Endometrium (tissue), 2 donors: ENCODE results near the gene CCK.

Experiments
- FAIRE-seq: peaks from 2 replicates; lab custom pipeline; 2012; peaks lifted over from hg19 to GRCh38; lab: Jason Lieb, UNC
- donor health status: control.
- donor health status: control.

Gene CCK

DNA sequence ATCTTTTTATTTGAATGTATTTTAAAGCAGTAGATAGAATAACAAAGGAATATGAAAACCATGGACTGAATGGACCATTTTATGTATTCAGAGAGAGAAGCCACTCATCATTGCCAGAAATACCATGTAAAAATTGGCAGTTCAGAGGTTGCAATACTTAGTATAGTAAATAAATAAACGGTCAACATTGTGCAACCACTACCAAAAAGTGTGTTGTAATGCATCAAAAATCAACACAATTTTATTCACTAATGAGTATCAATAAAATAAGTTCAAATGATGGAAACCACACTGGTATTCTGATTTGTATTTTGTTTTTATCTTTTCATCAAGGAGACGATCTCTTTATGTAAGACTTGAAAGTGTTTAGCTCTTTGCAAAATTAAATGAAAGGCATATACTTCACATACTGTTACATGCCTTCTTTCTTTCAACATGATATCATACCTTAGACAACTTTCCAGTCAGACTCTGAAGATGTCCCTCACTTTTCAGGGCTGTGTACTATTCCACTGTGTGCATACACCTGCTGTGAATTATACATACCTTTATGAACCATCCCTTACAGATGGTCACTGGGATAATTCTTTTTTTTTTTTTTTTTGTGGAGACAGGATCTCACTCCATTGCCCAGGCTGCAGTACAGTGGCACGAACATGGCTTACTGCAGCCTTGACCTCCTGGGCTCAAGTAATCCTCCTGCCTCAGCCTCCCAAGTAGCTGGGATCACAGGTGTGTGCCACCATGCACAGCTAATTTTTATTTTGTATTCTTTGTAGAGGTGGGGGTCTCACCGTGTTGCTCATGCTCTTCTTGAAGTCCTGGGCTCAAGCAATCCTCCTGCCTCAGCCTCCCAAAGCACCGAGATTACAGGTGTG lies 40.3 kb downstream of the CCK start:
- no peak for FAIRE-seq

- FAIRE-seq = no peak
Observed at GRCh38 chr3:42224658-42225421, 41.1 kb downstream of the CCK start.

DNA sequence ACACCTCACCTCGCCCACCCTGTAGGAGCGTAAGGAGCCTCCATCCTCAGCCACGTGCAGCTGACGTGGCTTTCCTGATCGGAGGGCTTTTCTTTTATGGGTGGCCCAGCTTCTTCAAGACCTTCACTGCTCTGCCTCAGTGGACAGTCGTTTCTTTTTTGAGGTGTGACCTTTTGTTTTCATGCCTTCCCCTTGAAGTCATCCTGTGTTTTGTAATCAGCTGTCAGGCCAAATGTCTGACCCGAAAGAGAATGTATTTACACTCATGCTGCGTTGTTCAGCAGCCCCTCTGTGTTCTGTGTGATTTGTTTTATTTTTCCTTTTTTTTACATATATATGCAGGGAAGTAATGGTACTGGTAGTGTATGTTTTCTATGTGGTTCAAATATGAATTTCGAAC lies 41.8 kb downstream of the CCK start:
- FAIRE-seq = no peak

DNA sequence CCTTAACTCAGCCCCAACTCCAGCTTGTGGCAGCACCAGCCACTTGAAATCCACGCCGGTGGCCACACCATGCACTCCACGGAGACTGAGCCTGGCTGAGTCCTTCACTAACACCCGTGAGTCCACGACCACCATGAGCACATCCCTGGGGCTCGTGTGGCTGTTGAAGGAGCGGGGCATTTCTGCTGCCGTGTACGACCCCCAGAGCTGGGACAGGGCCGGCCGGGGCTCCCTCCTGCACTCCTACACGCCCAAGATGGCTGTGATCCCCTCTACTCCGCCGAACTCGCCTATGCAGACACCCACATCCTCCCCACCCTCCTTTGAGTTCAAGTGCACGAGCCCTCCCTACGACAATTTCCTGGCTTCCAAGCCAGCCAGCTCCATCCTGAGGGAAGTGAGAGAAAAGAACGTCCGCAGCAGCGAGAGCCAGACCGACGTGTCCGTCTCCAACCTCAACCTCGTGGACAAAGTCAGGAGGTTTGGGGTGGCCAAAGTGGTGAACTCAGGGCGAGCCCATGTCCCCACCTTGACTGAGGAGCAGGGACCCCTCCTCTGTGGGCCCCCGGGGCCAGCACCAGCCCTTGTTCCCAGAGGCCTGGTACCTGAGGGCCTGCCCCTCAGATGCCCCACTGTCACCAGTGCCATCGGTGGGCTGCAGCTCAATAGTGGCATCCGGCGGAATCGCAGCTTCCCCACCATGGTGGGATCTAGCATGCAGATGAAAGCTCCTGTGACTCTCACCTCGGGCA lies 42.9 kb downstream of the CCK start:
- FAIRE-seq = no peak

DNA sequence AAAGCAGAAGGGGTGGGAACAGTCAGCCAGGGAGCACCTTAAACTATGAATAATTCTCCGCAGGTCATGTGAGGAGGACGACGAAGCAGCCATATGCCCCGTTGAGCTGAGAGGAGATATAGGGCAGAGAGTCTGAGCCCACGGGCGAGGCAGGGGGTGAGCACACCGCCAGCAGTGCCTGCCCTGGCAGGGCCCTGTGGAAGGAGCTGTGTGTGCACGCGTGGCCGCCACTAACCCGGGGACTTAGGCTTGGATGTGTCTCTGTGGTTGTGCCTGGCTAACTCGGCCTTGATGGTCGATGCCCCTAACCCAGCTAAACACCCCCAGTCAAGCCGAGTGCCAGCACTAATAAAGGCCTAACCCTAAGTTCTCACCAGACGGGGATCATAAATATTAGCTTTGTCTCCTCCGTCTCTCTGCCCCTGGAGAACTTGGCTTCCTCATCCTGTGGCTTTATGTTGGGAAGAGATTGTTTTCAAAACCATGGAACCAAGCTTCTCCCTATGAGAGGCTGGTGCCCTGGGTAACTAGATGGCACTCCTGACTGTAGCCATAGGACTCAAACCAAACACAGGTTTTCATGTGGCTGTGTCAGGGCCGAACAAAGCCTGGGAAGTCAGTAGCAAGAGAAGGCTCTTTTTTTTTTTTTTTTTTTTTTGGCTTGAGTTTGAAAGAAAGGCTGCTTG lies 45.4 kb downstream of the CCK start:
- no peak for FAIRE-seq

DNA sequence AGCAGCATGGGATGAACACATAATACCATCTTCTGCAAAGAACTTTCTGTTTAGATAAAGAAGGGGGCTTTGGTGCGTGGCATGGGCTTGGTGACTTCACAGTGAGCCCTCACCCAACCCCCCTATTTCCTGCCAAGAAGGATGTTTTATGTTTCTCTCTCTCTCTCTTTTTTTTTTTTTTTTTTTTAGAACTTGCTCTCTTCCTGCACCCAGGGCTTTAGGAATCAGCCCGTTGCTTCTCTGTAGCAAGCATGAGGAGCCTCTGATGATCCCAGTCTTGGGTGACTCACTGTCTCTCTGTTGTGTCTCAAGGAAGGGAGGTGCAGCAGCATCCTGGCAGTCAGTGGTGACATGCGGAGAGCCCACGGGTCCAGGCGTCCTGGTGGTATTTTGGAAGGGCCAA lies 49.1 kb downstream of the CCK start:
- FAIRE-seq = no peak

DNA sequence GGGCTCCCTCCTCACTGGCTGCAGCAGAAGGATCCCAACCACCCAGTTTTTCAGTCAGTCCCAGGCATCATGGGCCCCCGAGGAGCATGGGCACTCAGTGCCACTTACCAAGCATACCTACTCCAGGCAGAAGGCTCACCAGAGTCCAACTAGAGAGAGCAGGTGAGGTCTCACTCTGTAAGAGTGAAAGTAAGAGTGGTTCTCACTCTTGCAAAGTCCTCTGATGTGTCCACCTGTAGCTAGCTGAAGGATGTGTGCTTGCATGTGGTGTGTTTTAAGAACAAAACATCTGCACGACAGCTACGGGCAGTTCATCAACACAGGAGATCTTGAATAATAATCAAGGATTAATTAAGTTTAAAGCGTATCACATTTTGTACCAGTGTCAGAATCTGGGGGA lies 49.7 kb downstream of the CCK start:
- FAIRE-seq = no peak

DNA sequence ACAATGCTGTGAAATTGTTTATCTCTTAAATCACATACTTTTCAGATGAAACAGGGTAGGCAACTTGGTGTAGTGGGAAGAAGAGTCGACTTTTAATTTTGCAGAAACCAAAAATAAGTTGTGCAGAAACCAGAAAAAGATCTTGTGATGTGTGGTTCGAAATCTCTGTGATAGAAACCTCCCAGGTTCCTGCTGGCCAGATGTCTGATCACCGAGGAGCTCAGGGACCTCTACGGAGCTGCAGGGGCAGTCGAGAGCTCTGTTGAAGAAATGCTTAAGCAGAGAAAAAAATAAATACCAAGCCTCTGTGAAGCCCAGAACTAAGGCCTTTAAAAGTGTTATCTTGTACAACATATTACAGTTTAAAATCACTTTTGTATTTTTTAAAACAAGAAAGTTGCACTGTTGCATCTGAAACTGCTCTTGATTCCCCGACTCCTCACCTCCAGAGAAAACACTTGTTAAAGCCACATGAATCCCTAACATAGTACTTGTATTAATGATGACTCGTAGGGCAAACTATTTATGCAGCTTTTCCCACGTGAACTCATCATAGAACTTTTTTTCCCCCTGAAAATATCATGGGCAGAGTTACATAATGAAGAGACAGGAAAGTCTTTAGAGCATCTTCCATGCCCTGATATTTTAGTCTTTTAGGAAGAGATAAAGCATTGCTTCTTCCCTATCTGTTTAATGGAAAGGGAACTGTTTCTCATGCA lies 51.3 kb downstream of the CCK start:
- no peak for FAIRE-seq

- no peak for FAIRE-seq
Observed at GRCh38 chr3:42214064-42214463, 51.9 kb downstream of the CCK start.

DNA sequence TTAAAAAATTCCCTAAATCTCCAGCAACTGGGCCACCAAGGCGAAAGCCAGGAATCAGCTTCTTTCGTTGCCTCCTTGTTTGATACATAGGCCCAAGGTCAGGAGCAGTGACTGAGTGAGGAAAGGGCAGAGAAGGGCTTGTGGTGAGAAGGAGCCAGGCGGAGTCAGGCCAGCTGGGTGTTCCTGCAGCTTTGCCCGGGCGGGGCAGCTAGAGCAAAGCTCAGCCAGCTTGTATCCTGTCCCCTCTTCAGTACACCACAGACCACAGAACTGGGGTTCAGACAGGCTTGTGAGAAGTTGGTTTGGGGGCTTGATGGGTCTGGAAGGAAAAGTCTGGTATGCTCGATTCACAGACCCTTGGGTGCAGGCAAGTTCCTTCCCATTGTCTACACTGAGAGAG lies 52.6 kb downstream of the CCK start:
- FAIRE-seq = no peak

GRCh38 chr3:42210726-42211125 lies 55.3 kb downstream of the CCK start:
- FAIRE-seq = no peak

DNA sequence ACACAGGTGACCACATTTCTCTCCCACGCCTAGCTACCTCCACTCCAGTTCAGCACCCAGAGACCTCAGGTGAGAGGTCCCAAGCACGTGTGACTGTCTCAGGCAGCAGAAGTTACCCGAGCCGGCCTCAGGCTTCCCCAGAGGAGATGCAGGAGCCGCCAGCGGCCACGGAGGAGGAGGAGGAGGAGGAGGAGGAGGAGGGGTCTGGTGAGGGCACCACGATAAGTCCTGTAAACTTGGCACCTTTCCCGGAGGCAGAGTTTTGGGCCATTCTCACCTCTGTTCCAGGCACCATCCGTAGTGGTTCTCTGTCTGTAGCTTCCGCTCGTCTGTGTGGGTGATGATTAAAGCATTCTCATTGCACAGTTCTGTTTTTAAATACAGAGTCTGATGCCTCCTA lies 56.1 kb downstream of the CCK start:
- FAIRE-seq = no peak
